ENCODE data around the gene DAAM1. TPM values are rescaled to one million over a fixed set of nuclear protein-coding genes. Genes with fewer than 3 reads are reported as not detected.

Gene DAAM1
- polyA plus RNA-seq, 2 of the 4 experiments (the other 2 are of a cell fraction): 6.8 to 10.8 TPM

GRCh38 chr14:59415836-59416602, 227.6 kb downstream of the DAAM1 start:
- CTCF ChIA-PET: no interaction called here
- FAIRE-seq (no peak), DNase-seq (ENCODE audit: low read depth in 1 of 2, low spot score in 1 of 2) (no peak), ATAC-seq (no peak; a peak in 1 of 6 replicates)
- H3K27ac ChIP-seq: no peak overlapping the region
- no peak overlapping the region for H3K4me3 ChIP-seq
- no peak for TF ChIP-seq HES2 (IDR thresholded peaks at IDR 0.05)
- TF ChIP-seq ESRRA (IDR thresholded peaks at IDR 0.05; ENCODE audit: borderline replicate concordance, low read length): no peak
- no peak for TF ChIP-seq ELK1 (IDR thresholded peaks at IDR 0.05; ENCODE audit: low read depth, low read length)
- no peak for TF ChIP-seq ZFP36 (IDR thresholded peaks at IDR 0.05; ENCODE audit: borderline replicate concordance, partially characterized antibody)
- no peak for TF ChIP-seq ZSCAN20 (CRISPR knock-in tag; IDR thresholded peaks at IDR 0.05)
- TF ChIP-seq MAFK (IDR thresholded peaks at IDR 0.05; ENCODE audit: partially characterized antibody): no peak
- TF ChIP-seq RCOR1 (IDR thresholded peaks at IDR 0.05; ENCODE audit: low read depth, low read length): no peak
- TF ChIP-seq RFX5 (IDR thresholded peaks at IDR 0.05): no peak
- no peak for TF ChIP-seq HEYL (CRISPR knock-in tag; IDR thresholded peaks at IDR 0.05)
- TF ChIP-seq HOXA7 (CRISPR knock-in tag; IDR thresholded peaks at IDR 0.05): no peak
- no peak for TF ChIP-seq HOXB13 (CRISPR knock-in tag; IDR thresholded peaks at IDR 0.05; ENCODE audit: low read depth)
- TF ChIP-seq MAX (IDR thresholded peaks at IDR 0.05): no peak
- TF ChIP-seq BCL3 (IDR thresholded peaks at IDR 0.05): no peak
- TF ChIP-seq MAZ (IDR thresholded peaks at IDR 0.05; ENCODE audit: borderline replicate concordance, low read depth, low read length): no peak
- no peak for TF ChIP-seq PBX3 (IDR thresholded peaks at IDR 0.05)
- no peak for TF ChIP-seq RNF2 (IDR thresholded peaks at IDR 0.05; ENCODE audit: borderline replicate concordance, low read depth)
- TF ChIP-seq NPAS2 (CRISPR knock-in tag; IDR thresholded peaks at IDR 0.05; ENCODE audit: borderline replicate concordance): no peak
- no peak for TF ChIP-seq TFCP2L1 (CRISPR knock-in tag; IDR thresholded peaks at IDR 0.05)
- no peak for TF ChIP-seq PHF8 (IDR thresholded peaks at IDR 0.05; ENCODE audit: borderline replicate concordance, low read depth)
- TF ChIP-seq HMGXB4 (CRISPR knock-in tag; IDR thresholded peaks at IDR 0.05; ENCODE audit: borderline replicate concordance): no peak
- POLR2A ChIA-PET: interaction anchor here (0.5 to 0.9 kb wide), 2 partner anchors 24 to 54 kb away, joined by 3 to 6 read pairs; no protein-coding TSS in a partner anchor
- WGBS (ENCODE audit: missing lambda C conversion rate): 79% methylated on average over 5 of the region's 5 CpGs
- no peak overlapping the region for H3K4me2 ChIP-seq
- H3K4me1 ChIP-seq: no peaks in the 10 kb centered on the region
- no peaks in the 10 kb centered on the region for H3K9me3 ChIP-seq

GRCh38 chr14:59417311-59417710, 228.8 kb downstream of the DAAM1 start:
- WGBS (ENCODE audit: missing lambda C conversion rate): 75% methylated on average over 6 of the region's 6 CpGs
- no peak overlapping the region for H3K27ac ChIP-seq
- no peak for ATAC-seq
- CTCF ChIA-PET: no interaction called here
- H3K4me2 ChIP-seq: no peak overlapping the region
- no peak overlapping the region for H3K4me3 ChIP-seq
- DNase-seq (ENCODE audit: low read depth in 1 of 2, low spot score in 1 of 2): no peak
- FAIRE-seq: no peak
- H3K4me1 ChIP-seq: no peaks in the 10 kb centered on the region
- POLR2A ChIA-PET: no interaction called here
- no peaks in the 10 kb centered on the region for H3K9me3 ChIP-seq
- TF ChIP-seq KDM1A (IDR thresholded peaks at IDR 0.05; ENCODE audit: low read depth) (no peak), FOXS1 (CRISPR knock-in tag; IDR thresholded peaks at IDR 0.05) (no peak), USF2 (IDR thresholded peaks at IDR 0.05) (no peak), RAD21 (conservative IDR thresholded peaks at IDR 0.05 in 1 of 2, IDR thresholded peaks at IDR 0.05 in 1 of 2) (no peak), REST (IDR thresholded peaks at IDR 0.05) (no peak), ZSCAN20 (CRISPR knock-in tag; IDR thresholded peaks at IDR 0.05) (no peak), HOXB5 (CRISPR knock-in tag; IDR thresholded peaks at IDR 0.05) (no peak)

Data from A549 (cell line).